Dermis blood vessel endothelial cell (primary cell): ENCODE measurements around the gene NOL4L. TPM values are rescaled to one million over a fixed set of nuclear protein-coding genes. Genes with fewer than 3 reads are reported as not detected.

Experiments
- DNase-seq: peaks from one replicate; pipeline ENCODE4 v3.0.0; 2010
- total RNA-seq: library from RNA; depleted of rRNA; stranded (reverse); fragments of >200 nt; gene quantifications from 2 replicates; pipeline ENCODE4 v1.2.3, GENCODE V29; 2014

The NOL4L gene
- total RNA-seq, 1 donor from 2014 or later = 15.8 TPM

GRCh38 chr20:32442630-32443373, 142.3 kb downstream of the NOL4L start:
- no peak for DNase-seq

- DNase-seq = no peak
Measured at GRCh38 chr20:32441638-32442037, 143.5 kb downstream of the NOL4L start.

GRCh38 chr20:32440758-32441078, 144.4 kb downstream of the NOL4L start:
- no peak for DNase-seq

GRCh38 chr20:32440069-32440757, 144.9 kb downstream of the NOL4L start:
- DNase-seq = no peak

- DNase-seq = no peak
Measured at GRCh38 chr20:32439132-32439829, 145.9 kb downstream of the NOL4L start.

- no peak for DNase-seq
Measured at GRCh38 chr20:32438331-32438858, 146.7 kb downstream of the NOL4L start.

- DNase-seq = peak; percentile 41
Measured at GRCh38 chr20:32437391-32438074, 147.6 kb downstream of the NOL4L start.

GRCh38 chr20:32436968-32437367, 148.2 kb downstream of the NOL4L start:
- no peak for DNase-seq

- DNase-seq = no peak
Measured at GRCh38 chr20:32436142-32436861, 148.8 kb downstream of the NOL4L start.

- DNase-seq = no peak
Measured at GRCh38 chr20:32435449-32436107, 149.6 kb downstream of the NOL4L start.

- no peak for DNase-seq
Measured at GRCh38 chr20:32434434-32434833, 150.7 kb downstream of the NOL4L start.

- DNase-seq = peak; percentile 92
Measured at GRCh38 chr20:32433311-32434021, 151.7 kb downstream of the NOL4L start.

GRCh38 chr20:32432277-32432676, 152.9 kb downstream of the NOL4L start:
- no peak for DNase-seq

GRCh38 chr20:32431457-32431856, 153.7 kb downstream of the NOL4L start:
- DNase-seq = no peak

- DNase-seq = no peak
Measured at GRCh38 chr20:32429745-32430360, 155.3 kb downstream of the NOL4L start.

- no peak for DNase-seq
Measured at GRCh38 chr20:32429343-32429742, 155.8 kb downstream of the NOL4L start.

GRCh38 chr20:32427996-32428395, 157.1 kb downstream of the NOL4L start:
- DNase-seq = no peak

- DNase-seq = no peak
Measured at GRCh38 chr20:32421290-32421689, 163.8 kb downstream of the NOL4L start.

GRCh38 chr20:32418376-32418775, 166.8 kb downstream of the NOL4L start:
- DNase-seq = no peak

- no peak for DNase-seq
Measured at GRCh38 chr20:32416206-32416605, 168.9 kb downstream of the NOL4L start.

GRCh38 chr20:32415494-32415893, 169.6 kb downstream of the NOL4L start:
- DNase-seq = no peak
